Mucosa of descending colon (tissue), 3 donors: Measurements from ENCODE around the gene DPEP1. TPM values are rescaled to one million over a fixed set of nuclear protein-coding genes. Genes with fewer than 3 reads are reported as not detected.

Source experiments
- ATAC-seq: fragments of 200-7000 bp; cut with Tn5 transposase; one replicate; pipeline ENCODE4 v1.9.1; 2020; ENCODE audit warnings: mild to moderate bottlenecking, moderate library complexity
- DNase-seq, 3 donors: peaks; one replicate each; pipeline ENCODE4 v3.0.0-alpha.2; 2020
- H3K36me3 ChIP-seq: fragments of 200-600 bp; one replicate; pipeline ENCODE4 v1.8.0; 2021; ENCODE audit warnings: low read depth, mild to moderate bottlenecking
- H3K4me1 ChIP-seq: fragments of 200-600 bp; one replicate; pipeline ENCODE4 v1.8.0; 2021; ENCODE audit warnings: low read depth, mild to moderate bottlenecking
- H3K4me3 ChIP-seq: fragments of 200-600 bp; one replicate; pipeline ENCODE4 v1.8.0; 2021; ENCODE audit warnings: mild to moderate bottlenecking
- H3K9me3 ChIP-seq: fragments of 200-600 bp; one replicate; pipeline ENCODE4 v1.8.0; 2021; ENCODE audit warnings: mild to moderate bottlenecking
- CTCF ChIP-seq: fragments of 200-600 bp; IDR thresholded peaks from one replicate; pipeline ENCODE4 v1.8.0; 2022; ENCODE audit warnings: antibody characterized with exemption, mild to moderate bottlenecking
- intact Hi-C, 2 donors: fragments of 100-400 bp; cut with DNase I in 1 of 2; cut with micrococcal nuclease in 1 of 2; formaldehyde crosslinking; loops; one replicate each; pipeline versions ENCODE4 v1.11.0 to v1.11.1; 2022; cut with DNase I, micrococcal nuclease
- total RNA-seq, 3 donors: library from RNA; stranded (reverse); fragmentation: NEBNext Ultra II Directional in 2 of 3; extraction: Animal tissue kit (Norgen Biotek cat#: 25700) in 2 of 3; gene quantifications; one replicate each; pipeline versions ENCODE4 v1.2.1 to v1.2.4, GENCODE V29; 2021 to 2023
- donor health status: DM: no; HTN: no; CAD: no; lungs with moderate emphysema.
- donor health status: DM: no; HTN: no; CAD: no.
- donor health status: DM: no; HTN: yes; CAD: no.

DPEP1 gene
- total RNA-seq, 3 donors from 2014 or later, result 0.28 to 2.0 TPM; not detected in 1

- no peak for ATAC-seq
These were observed 17.3 kb upstream of the DPEP1 start for GRCh38 chr16:89596061-89596689.

GRCh38 chr16:89596957-89597649 lies 16.3 kb upstream of the DPEP1 start:
- H3K9me3 ChIP-seq, result no peaks in the 10 kb centered on the region
- DNase-seq (no peak), ATAC-seq (no peak)
- H3K36me3 ChIP-seq, result no peaks in the 10 kb centered on the region
- no peak overlapping the region for H3K4me3 ChIP-seq
- intact Hi-C loops, result no loop called here
- no peaks in the 10 kb centered on the region for H3K4me1 ChIP-seq
- no peak for TF ChIP-seq CTCF

More at GRCh38 chr16:89596061-89596689, 17.3 kb upstream of the DPEP1 start:
- no peaks in the 10 kb centered on the region for H3K4me1 ChIP-seq
- TF ChIP-seq CTCF, result no peak
- intact Hi-C loops, result no loop called here
- DNase-seq, result no peak
- H3K4me3 ChIP-seq, result no peak overlapping the region
- no peaks in the 10 kb centered on the region for H3K36me3 ChIP-seq
- no peaks in the 10 kb centered on the region for H3K9me3 ChIP-seq

GRCh38 chr16:89598199-89598598 lies 15.2 kb upstream of the DPEP1 start:
- no peaks in the 10 kb centered on the region for H3K9me3 ChIP-seq
- no peaks in the 10 kb centered on the region for H3K4me1 ChIP-seq
- H3K36me3 ChIP-seq, result no peaks in the 10 kb centered on the region
- intact Hi-C loops, result no loop called here
- no peak for DNase-seq
- ATAC-seq, result no peak
- TF ChIP-seq CTCF, result no peak
- no peak overlapping the region for H3K4me3 ChIP-seq

GRCh38 chr16:89599451-89599858 lies 14.0 kb upstream of the DPEP1 start:
- Histone ChIP-seq H3K36me3 (no peaks in the 10 kb centered on the region), H3K9me3 (no peaks in the 10 kb centered on the region), H3K4me1 (no peaks in the 10 kb centered on the region), H3K4me3 (no peak overlapping the region)
- intact Hi-C loops, result no loop called here
- ATAC-seq, result peak; percentile 77
- TF ChIP-seq CTCF, result no peak
- peak in 2 of 3 donors; percentile 60 to 68 for DNase-seq

- intact Hi-C loops, result no loop called here
- H3K4me3 ChIP-seq, result no peak overlapping the region
These were observed 13.5 kb upstream of the DPEP1 start for GRCh38 chr16:89599902-89600301.

More at GRCh38 chr16:89599902-89600301, 13.5 kb upstream of the DPEP1 start:
- DNase-seq (no peak), ATAC-seq (no peak)
- Histone ChIP-seq H3K4me1 (no peaks in the 10 kb centered on the region), H3K36me3 (no peaks in the 10 kb centered on the region), H3K9me3 (no peaks in the 10 kb centered on the region)
- no peak for TF ChIP-seq CTCF
